Measurements from ENCODE around the gene ZKSCAN1. TPM values are rescaled to one million over a fixed set of nuclear protein-coding genes. Genes with fewer than 3 reads are reported as not detected.

ZKSCAN1 gene
- total RNA-seq, 1 experiment from 2014 or later: 61.2 TPM

- Histone ChIP-seq H2AFZ (ENCODE audit: low read depth, low read length, poor library complexity, severe bottlenecking) (no peak overlapping the region), H3K79me2 (ENCODE audit: insufficient read depth, low read length) (peaks cover 14% of the 10 kb centered on the region), H3K4me1 (ENCODE audit: control insufficient read depth in 1 of 2, insufficient read depth in 2 of 2, low read length in 2 of 2) (peaks cover 10 to 16% of the 10 kb centered on the region in 2 experiments; a peak in 2 of 4 replicates), H3K9me3 (ENCODE audit: control insufficient read depth in 1 of 2, insufficient read depth in 1 of 2, low read depth in 1 of 2, low read length in 2 of 2) (no peaks in the 10 kb centered on the region), H3K9me2 (ENCODE audit: insufficient read depth) (no peaks in the 10 kb centered on the region), H3K27me3 (ENCODE audit: insufficient read depth, low read length) (no peaks in the 10 kb centered on the region), H4K20me1 (ENCODE audit: insufficient read depth) (no peaks in the 10 kb centered on the region), H3K9ac (ENCODE audit: low read length) (no peak overlapping the region), H3K4me3 (replicated peaks in 1 of 2; ENCODE audit: low read depth in 1 of 2, low read length in 2 of 2) (no peak overlapping the region), H3K36me3 (ENCODE audit: control insufficient read depth in 1 of 2, insufficient read depth in 2 of 2, low read length in 2 of 2) (peaks cover 9 to 15% of the 10 kb centered on the region in 2 experiments; a peak in 3 of 4 replicates), H3K4me2 (ENCODE audit: low read length) (no peak overlapping the region), H3K27ac (ENCODE audit: low read depth, low read length) (no peak overlapping the region)
- BruUV-seq (replicated peaks): no TSS peak
- POLR2A ChIA-PET: no interaction called here
- RAD21 ChIA-PET (ENCODE audit: low non-redundant PET in 1 of 2, low total read pairs in 2 of 2, uncharacterized antibody in 2 of 2, unreplicated experiment in 2 of 2): interaction anchor here (0.6 to 1.3 kb wide), 4 partner anchors 59 to 140 kb away, joined by 3 to 5 read pairs (median 3); partner anchors contain the start of gene GPC2 (in 1 of the 2)
- TF ChIP-seq, protein P1, sequence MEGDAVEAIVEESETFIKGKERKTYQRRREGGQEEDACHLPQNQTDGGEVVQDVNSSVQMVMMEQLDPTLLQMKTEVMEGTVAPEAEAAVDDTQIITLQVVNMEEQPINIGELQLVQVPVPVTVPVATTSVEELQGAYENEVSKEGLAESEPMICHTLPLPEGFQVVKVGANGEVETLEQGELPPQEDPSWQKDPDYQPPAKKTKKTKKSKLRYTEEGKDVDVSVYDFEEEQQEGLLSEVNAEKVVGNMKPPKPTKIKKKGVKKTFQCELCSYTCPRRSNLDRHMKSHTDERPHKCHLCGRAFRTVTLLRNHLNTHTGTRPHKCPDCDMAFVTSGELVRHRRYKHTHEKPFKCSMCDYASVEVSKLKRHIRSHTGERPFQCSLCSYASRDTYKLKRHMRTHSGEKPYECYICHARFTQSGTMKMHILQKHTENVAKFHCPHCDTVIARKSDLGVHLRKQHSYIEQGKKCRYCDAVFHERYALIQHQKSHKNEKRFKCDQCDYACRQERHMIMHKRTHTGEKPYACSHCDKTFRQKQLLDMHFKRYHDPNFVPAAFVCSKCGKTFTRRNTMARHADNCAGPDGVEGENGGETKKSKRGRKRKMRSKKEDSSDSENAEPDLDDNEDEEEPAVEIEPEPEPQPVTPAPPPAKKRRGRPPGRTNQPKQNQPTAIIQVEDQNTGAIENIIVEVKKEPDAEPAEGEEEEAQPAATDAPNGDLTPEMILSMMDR (IDR thresholded peaks at IDR 0.05 in 2 of 3, conservative IDR thresholded peaks at IDR 0.05 in 1 of 3; ENCODE audit: borderline replicate concordance in 1 of 3, insufficient read depth in 1 of 3, low read depth in 2 of 3, low read length in 2 of 3): peak; percentile 17 to 58 (median 38); a peak in 4 of 6 replicates
- TF ChIP-seq RAD21 (IDR thresholded peaks at IDR 0.05; ENCODE audit: low read depth): peak; percentile 79
- no peak for TF ChIP-seq SRF (IDR thresholded peaks at IDR 0.05; ENCODE audit: low read depth)
- intact Hi-C loops (cut with micrococcal nuclease): loop anchor here (1.0 to 2.0 kb wide), 2 partner anchors 59 to 140 kb away; no protein-coding TSS in a partner anchor
- ATAC-seq (peak; percentile 68), DNase-seq (ENCODE audit: low read depth, low spot score) (peak; percentile 57)
- CTCF ChIA-PET: interaction anchor here (1.2 to 1.9 kb wide), 4 partner anchors 59 to 528 kb away, joined by 4 to 14 read pairs (median 6); no protein-coding TSS in a partner anchor
Observed at GRCh38 chr7:100053215-100053614, 37.8 kb downstream of the ZKSCAN1 start.

DNA sequence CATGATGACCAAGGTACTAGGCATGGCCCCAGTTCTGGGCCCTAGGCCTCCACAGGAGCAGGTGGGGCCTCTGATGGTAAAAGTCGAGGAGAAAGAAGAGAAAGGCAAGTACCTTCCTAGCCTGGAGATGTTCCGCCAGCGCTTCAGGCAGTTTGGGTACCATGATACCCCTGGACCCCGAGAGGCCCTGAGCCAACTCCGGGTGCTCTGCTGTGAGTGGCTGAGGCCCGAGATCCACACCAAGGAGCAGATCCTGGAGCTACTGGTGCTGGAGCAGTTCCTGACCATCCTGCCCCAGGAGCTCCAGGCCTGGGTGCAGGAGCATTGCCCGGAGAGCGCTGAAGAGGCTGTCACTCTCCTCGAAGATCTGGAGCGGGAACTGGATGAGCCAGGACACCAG lies 41.6 kb downstream of the ZKSCAN1 start:
- ChIA-PET RAD21 (ENCODE audit: low non-redundant PET in 1 of 2, low total read pairs in 2 of 2, uncharacterized antibody in 2 of 2, unreplicated experiment in 2 of 2) (no interaction called here), CTCF (no interaction called here), POLR2A (no interaction called here)
- BruUV-seq (replicated peaks): TSS peak; percentile 11
- intact Hi-C loops (cut with micrococcal nuclease): no loop called here
- no peaks in the 10 kb centered on the region for H3K4me1 ChIP-seq (ENCODE audit: control insufficient read depth in 1 of 2, insufficient read depth in 2 of 2, low read length in 2 of 2)
- no peak overlapping the region for H3K9ac ChIP-seq (ENCODE audit: low read length)
- H3K27me3 ChIP-seq (ENCODE audit: insufficient read depth, low read length): no peaks in the 10 kb centered on the region
- TF ChIP-seq EZH2 (IDR thresholded peaks at IDR 0.05): no peak
- H2AFZ ChIP-seq (ENCODE audit: low read depth, low read length, poor library complexity, severe bottlenecking): no peak overlapping the region
- H4K20me1 ChIP-seq (ENCODE audit: insufficient read depth): no peaks in the 10 kb centered on the region
- no peaks in the 10 kb centered on the region for H3K9me3 ChIP-seq (ENCODE audit: control insufficient read depth in 1 of 2, insufficient read depth in 1 of 2, low read depth in 1 of 2, low read length in 2 of 2)
- no peak for ATAC-seq
- H3K27ac ChIP-seq (ENCODE audit: low read depth, low read length): no peak overlapping the region
- H3K9me2 ChIP-seq (ENCODE audit: insufficient read depth): no peaks in the 10 kb centered on the region
- DNase-seq (ENCODE audit: low read depth, low spot score): no peak
- H3K36me3 ChIP-seq (ENCODE audit: control insufficient read depth in 1 of 2, insufficient read depth in 2 of 2, low read length in 2 of 2): peaks cover 11 to 21% of the 10 kb centered on the region in 2 experiments; a peak in 3 of 4 replicates
- no peaks in the 10 kb centered on the region for H3K79me2 ChIP-seq (ENCODE audit: insufficient read depth, low read length)
- no peak overlapping the region for H3K4me3 ChIP-seq (replicated peaks in 1 of 2; ENCODE audit: low read depth in 1 of 2, low read length in 2 of 2)
- H3K4me2 ChIP-seq (ENCODE audit: low read length): no peak overlapping the region
